Panc1 (cell line): ENCODE results near the gene CASQ2. TPM values are rescaled to one million over a fixed set of nuclear protein-coding genes. Genes with fewer than 3 reads are reported as not detected.

Experiments used
- ATAC-seq: fragments of 200-7000 bp; cut with Tn5 transposase; 2 replicates; pipeline ENCODE4 v1.9.1; 2020; ENCODE audit warnings: mild to moderate bottlenecking, moderate library complexity
- BruUV-seq: library from RNA; stranded (reverse); fragments of 400-500 nt; replicated peaks from 2 replicates; lab custom pipeline; 2021; lab: Mats Ljungman, UMichigan
- CTCF ChIA-PET: fragments of 300-600 bp; sonication (Branson Sonifier 250); formaldehyde crosslinking; loops from one replicate; lab custom pipeline; 2022; ENCODE audit warnings: antibody characterized with exemption; lab: Charles Lee
- POLR2A ChIA-PET: fragments of 300-600 bp; sonication (Branson Sonifier 250); formaldehyde crosslinking; loops from one replicate; lab custom pipeline; 2022; ENCODE audit warnings: antibody characterized with exemption; lab: Charles Lee
- DNase-seq: peaks from one replicate; pipeline ENCODE4 v3.0.0-alpha.2; 2010; ENCODE audit warnings: low read depth, low spot score
- H3K27ac ChIP-seq: 2 replicates; pipeline ENCODE4 v1.5.1; 2011; ENCODE audit warnings: mild to moderate bottlenecking, low read length, inconsistent platforms
- H3K27me3 ChIP-seq: fragments of 200-500 bp; sonication (Bioruptor generic); 2 replicates; pipeline ENCODE4 v1.6.0; 2014; ENCODE audit warnings: low read length, inconsistent platforms; ENCODE audit not compliant: control insufficient read depth, insufficient read depth
- H3K36me3 ChIP-seq: fragments of 200-500 bp; sonication (Bioruptor generic); 2 replicates; pipeline ENCODE4 v1.5.1; 2014; ENCODE audit warnings: inconsistent platforms, mild to moderate bottlenecking, low read length, moderate library complexity; ENCODE audit not compliant: control insufficient read depth, insufficient read depth
- H3K4me1 ChIP-seq: 2 replicates; pipeline ENCODE4 v1.5.1; 2011; ENCODE audit warnings: inconsistent platforms, mild to moderate bottlenecking, low read length, moderate library complexity; ENCODE audit not compliant: control insufficient read depth, insufficient read depth
- H3K4me3 ChIP-seq, 2 experiments: 2 replicates each; pipeline ENCODE4 v1.5.1; 2011 to 2012; ENCODE audit warnings: low read depth in 2 of 2, low read length in 2 of 2, mild to moderate bottlenecking in 2 of 2, inconsistent platforms in 1 of 2, moderate library complexity in 1 of 2
- H3K9me3 ChIP-seq: fragments of 200-500 bp; sonication (Bioruptor generic); 2 replicates; pipeline ENCODE4 v1.5.1; 2014; ENCODE audit warnings: low read depth, mild to moderate bottlenecking, inconsistent platforms, low read length, moderate library complexity; ENCODE audit not compliant: control insufficient read depth, insufficient read depth
- POLR2AphosphoS5 ChIP-seq: IDR thresholded peaks from 2 replicates; pipeline ENCODE4 v1.6.1; 2012; ENCODE audit warnings: mild to moderate bottlenecking, low read depth, low read length, moderate library complexity
- SIN3A ChIP-seq: IDR thresholded peaks from 2 replicates; pipeline ENCODE4 v1.6.1; 2012; ENCODE audit warnings: low read depth, mild to moderate bottlenecking, low read length, moderate library complexity, borderline replicate concordance; ENCODE audit not compliant: insufficient read depth
- TCF7L2 ChIP-seq: IDR thresholded peaks from 2 replicates; pipeline ENCODE4 v1.6.1; 2011; ENCODE audit warnings: mild to moderate bottlenecking, low read depth, low read length, inconsistent platforms
- in situ Hi-C: cut with HindIII; loops from 2 replicates; pipeline ENCODE4 v1.10.0; 2016; ENCODE audit warnings: low sequenced_read_pairs, low pct_unique_long_range_greater_than_20kb
- intact Hi-C: fragments of 100-400 bp; cut with micrococcal nuclease; formaldehyde crosslinking; loops from one replicate; pipeline ENCODE4 v1.10.0; 2022; ENCODE audit not compliant: unreplicated experiment
- total RNA-seq: library from RNA; stranded (reverse); gene quantifications from one replicate; pipeline ENCODE4 v1.2.1, GENCODE V29; 2021; ENCODE audit not compliant: unreplicated experiment
- TF ChIP-seq, protein P1 (sequence below), 2 experiments: IDR thresholded peaks; 2 replicates each; pipeline ENCODE4 v1.6.1; 2011 to 2012; ENCODE audit warnings: low read depth in 2 of 2, control low read depth in 1 of 2, low read length in 1 of 2, mild to moderate bottlenecking in 1 of 2, moderate library complexity in 1 of 2; ENCODE audit not compliant: insufficient read depth in 1 of 2
- TF ChIP-seq, protein P2 (sequence below): fragments of 450-650 bp; IDR thresholded peaks from 2 replicates; pipeline ENCODE4 v1.5.1; 2017; ENCODE audit warnings: mild to moderate bottlenecking

The CASQ2 gene
- total RNA-seq, 1 experiment from 2014 or later = not detected

DNA sequence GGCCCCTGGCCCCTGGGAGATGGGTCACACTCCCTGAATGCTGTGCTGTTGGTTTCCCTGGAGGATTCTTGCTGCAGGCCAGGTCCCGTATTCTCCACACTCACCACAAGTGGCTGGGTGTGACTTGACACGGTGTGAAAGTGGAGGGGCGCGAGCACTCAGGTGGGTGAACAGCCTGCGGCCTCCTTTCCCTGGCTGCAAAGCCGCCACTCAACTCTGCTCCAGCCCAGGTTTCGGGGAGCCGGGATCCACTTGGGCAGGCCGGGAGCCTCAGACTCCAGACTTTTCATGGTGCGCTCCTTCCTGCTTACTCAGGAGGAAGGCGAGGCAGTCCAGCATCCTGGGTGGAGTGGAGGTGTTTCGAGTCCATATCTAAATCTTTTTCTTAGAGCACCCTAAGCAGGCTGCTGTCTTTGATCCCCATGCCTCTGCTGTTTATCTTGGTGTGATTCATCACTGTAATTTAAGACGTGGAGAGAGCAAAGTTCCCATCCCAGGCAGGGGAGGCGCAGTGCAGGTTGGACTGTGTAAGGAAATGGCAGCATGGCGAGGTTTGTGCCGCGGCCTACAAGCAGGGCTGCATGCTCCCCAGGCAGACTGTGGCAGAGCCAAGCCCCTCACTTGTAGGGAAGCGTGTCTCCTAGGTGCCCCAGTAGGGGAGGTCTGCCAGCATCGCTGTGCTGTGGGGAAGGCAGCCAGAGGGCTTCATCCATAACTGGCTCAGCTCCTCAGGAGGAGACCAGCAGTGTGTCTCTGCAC is 97.2 kb downstream of the CASQ2 start:
- H3K27me3 ChIP-seq = no peaks in the 10 kb centered on the region
- peaks cover 11% of the 10 kb centered on the region; the same call in 1 of the 2 replicates for H3K9me3 ChIP-seq
- BruUV-seq = no TSS peak
- ATAC-seq (peak; percentile 78), DNase-seq (no peak)
- no peak overlapping the region; the same call in 1 of the 2 replicates for H3K27ac ChIP-seq
- intact Hi-C loops = no loop called here
- H3K36me3 ChIP-seq = no peaks in the 10 kb centered on the region
- no peak overlapping the region for H3K4me3 ChIP-seq
- ChIA-PET POLR2A (interaction anchor here (0.7 kb wide), 1 partner anchor 13 kb away, joined by 4 read pairs; no protein-coding TSS in a partner anchor), CTCF (interaction anchor here (0.5 kb wide), 1 partner anchor 35 kb away, joined by 3 read pairs; no protein-coding TSS in a partner anchor)
- H3K4me1 ChIP-seq = peaks cover 16% of the 10 kb centered on the region
- TF ChIP-seq POLR2AphosphoS5 (no peak), TCF7L2 (peak; percentile 34; the same call in 1 of the 2 replicates), SIN3A (no peak)
- TF ChIP-seq, protein P1, sequence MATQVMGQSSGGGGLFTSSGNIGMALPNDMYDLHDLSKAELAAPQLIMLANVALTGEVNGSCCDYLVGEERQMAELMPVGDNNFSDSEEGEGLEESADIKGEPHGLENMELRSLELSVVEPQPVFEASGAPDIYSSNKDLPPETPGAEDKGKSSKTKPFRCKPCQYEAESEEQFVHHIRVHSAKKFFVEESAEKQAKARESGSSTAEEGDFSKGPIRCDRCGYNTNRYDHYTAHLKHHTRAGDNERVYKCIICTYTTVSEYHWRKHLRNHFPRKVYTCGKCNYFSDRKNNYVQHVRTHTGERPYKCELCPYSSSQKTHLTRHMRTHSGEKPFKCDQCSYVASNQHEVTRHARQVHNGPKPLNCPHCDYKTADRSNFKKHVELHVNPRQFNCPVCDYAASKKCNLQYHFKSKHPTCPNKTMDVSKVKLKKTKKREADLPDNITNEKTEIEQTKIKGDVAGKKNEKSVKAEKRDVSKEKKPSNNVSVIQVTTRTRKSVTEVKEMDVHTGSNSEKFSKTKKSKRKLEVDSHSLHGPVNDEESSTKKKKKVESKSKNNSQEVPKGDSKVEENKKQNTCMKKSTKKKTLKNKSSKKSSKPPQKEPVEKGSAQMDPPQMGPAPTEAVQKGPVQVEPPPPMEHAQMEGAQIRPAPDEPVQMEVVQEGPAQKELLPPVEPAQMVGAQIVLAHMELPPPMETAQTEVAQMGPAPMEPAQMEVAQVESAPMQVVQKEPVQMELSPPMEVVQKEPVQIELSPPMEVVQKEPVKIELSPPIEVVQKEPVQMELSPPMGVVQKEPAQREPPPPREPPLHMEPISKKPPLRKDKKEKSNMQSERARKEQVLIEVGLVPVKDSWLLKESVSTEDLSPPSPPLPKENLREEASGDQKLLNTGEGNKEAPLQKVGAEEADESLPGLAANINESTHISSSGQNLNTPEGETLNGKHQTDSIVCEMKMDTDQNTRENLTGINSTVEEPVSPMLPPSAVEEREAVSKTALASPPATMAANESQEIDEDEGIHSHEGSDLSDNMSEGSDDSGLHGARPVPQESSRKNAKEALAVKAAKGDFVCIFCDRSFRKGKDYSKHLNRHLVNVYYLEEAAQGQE (IDR thresholded peaks at IDR 0.05; ENCODE audit: insufficient read depth in 1 of 2, low read depth in 2 of 2, low read length in 1 of 2) = no peak
- TF ChIP-seq, protein P2, sequence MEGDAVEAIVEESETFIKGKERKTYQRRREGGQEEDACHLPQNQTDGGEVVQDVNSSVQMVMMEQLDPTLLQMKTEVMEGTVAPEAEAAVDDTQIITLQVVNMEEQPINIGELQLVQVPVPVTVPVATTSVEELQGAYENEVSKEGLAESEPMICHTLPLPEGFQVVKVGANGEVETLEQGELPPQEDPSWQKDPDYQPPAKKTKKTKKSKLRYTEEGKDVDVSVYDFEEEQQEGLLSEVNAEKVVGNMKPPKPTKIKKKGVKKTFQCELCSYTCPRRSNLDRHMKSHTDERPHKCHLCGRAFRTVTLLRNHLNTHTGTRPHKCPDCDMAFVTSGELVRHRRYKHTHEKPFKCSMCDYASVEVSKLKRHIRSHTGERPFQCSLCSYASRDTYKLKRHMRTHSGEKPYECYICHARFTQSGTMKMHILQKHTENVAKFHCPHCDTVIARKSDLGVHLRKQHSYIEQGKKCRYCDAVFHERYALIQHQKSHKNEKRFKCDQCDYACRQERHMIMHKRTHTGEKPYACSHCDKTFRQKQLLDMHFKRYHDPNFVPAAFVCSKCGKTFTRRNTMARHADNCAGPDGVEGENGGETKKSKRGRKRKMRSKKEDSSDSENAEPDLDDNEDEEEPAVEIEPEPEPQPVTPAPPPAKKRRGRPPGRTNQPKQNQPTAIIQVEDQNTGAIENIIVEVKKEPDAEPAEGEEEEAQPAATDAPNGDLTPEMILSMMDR = no peak
- in situ Hi-C loops = no loop called here

DNA sequence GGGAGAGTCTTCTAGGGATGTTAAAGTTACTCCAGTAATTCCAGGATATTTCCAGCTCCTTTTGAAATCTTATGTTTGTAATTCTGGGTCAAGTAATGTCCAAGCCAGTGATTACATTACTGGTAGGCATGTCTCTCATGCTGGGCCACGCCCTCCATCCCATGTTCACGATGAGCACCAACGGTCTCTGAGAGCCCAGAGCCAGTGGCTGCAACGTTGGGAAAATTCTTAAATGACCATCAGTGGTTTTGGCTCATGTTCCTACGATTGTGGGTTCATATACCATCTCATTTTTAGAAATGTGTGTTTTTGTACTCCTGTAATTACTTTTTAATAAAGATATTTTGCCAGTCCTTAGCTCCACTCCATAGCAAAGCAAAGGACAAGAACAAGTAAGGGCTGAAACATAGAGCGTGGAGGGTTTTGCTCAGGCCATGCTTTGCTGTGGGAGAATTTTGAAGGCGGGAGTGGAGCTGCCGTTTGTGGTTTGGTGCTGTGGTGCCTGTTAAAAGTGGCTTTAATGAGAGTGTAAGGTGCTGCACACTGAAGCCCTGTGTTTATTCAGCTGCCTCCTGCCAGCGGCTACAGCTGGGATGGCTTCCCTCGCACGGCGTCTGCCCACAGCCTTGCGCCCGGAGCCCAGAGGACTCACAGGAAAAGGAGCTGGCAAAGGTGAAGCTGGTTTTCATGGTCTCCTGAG is 97.9 kb downstream of the CASQ2 start:
- no peaks in the 10 kb centered on the region for H3K36me3 ChIP-seq
- H3K4me3 ChIP-seq = 0 out of 4 replicates have a peak overlapping the region, but pooled peaks of 1 of the 2 experiments have one; percentile 8
- peak; percentile 73 for ATAC-seq
- intact Hi-C loops = no loop called here
- no peaks in the 10 kb centered on the region for H3K27me3 ChIP-seq
- H3K4me1 ChIP-seq = peaks cover 16% of the 10 kb centered on the region
- peak overlapping the region; percentile 42 for H3K27ac ChIP-seq
- no peak for DNase-seq
- no TSS peak for BruUV-seq
- ChIA-PET CTCF (no interaction called here), POLR2A (interaction anchor here (0.7 kb wide), 1 partner anchor 14 kb away, joined by 4 read pairs; no protein-coding TSS in a partner anchor)
- peaks cover 11% of the 10 kb centered on the region; the same call in 1 of the 2 replicates for H3K9me3 ChIP-seq
- TF ChIP-seq, protein P1 (IDR thresholded peaks at IDR 0.05; ENCODE audit: insufficient read depth in 1 of 2, low read depth in 2 of 2, low read length in 1 of 2) = no peak
- TF ChIP-seq SIN3A = no peak
- no peak for TF ChIP-seq POLR2AphosphoS5
- TF ChIP-seq, protein P2 = no peak
- TF ChIP-seq TCF7L2 = no peak
- in situ Hi-C loops = no loop called here
